ENCODE data around the gene ADCYAP1R1.

DNA sequence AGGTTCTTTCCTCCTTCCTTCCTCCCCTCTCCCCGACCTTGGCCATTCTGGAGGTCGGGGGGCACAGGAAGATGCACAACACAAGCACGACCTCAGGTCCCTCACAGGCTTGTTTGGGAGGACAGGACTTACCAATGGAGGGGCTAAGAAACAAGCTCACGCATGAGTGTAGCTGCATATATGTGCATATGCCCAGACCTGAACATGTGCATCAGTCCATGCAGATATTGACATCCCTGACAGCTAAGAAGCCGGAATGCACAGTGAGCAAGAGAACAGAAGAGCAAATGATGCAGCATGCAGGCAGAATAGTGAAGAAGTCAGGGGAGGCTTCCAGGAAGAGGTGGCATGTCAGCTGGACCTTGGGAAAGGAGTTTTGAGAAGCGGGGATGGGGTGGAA lies 28.7 kb downstream of the ADCYAP1R1 start:
- no peak for TF ChIP-seq EZH2 (IDR thresholded peaks at IDR 0.05; ENCODE audit: borderline replicate concordance, insufficient read depth, low read depth, low read length, poor library complexity, severe bottlenecking)
- TF ChIP-seq, protein P1, sequence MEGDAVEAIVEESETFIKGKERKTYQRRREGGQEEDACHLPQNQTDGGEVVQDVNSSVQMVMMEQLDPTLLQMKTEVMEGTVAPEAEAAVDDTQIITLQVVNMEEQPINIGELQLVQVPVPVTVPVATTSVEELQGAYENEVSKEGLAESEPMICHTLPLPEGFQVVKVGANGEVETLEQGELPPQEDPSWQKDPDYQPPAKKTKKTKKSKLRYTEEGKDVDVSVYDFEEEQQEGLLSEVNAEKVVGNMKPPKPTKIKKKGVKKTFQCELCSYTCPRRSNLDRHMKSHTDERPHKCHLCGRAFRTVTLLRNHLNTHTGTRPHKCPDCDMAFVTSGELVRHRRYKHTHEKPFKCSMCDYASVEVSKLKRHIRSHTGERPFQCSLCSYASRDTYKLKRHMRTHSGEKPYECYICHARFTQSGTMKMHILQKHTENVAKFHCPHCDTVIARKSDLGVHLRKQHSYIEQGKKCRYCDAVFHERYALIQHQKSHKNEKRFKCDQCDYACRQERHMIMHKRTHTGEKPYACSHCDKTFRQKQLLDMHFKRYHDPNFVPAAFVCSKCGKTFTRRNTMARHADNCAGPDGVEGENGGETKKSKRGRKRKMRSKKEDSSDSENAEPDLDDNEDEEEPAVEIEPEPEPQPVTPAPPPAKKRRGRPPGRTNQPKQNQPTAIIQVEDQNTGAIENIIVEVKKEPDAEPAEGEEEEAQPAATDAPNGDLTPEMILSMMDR (IDR thresholded peaks at IDR 0.05), result no peak
